HCT116 (cell line): ENCODE data around the gene TNFRSF12A. TPM values are rescaled to one million over a fixed set of nuclear protein-coding genes. Genes with fewer than 3 reads are reported as not detected.
A peak's percentile ranks its signal among the peaks of the same experiment; 100 is the strongest.

Experiments
- ATAC-seq: fragments of 200-7000 bp; cut with Tn5 transposase; 2 replicates; pipeline ENCODE4 v1.9.1; 2020; ENCODE audit warnings: mild to moderate bottlenecking, moderate library complexity
- BruUV-seq: library from RNA; stranded (reverse); fragments of 400-500 nt; replicated peaks from 2 replicates; lab custom pipeline; 2021; lab: Mats Ljungman, UMichigan
- CTCF ChIA-PET: fragments of 300-600 bp; sonication (Branson Sonifier 250); formaldehyde crosslinking; loops from one replicate; lab custom pipeline; 2021; ENCODE audit warnings: antibody characterized with exemption; lab: Charles Lee
- POLR2A ChIA-PET: fragments of 300-600, 350-600 bp; sonication (Branson Sonifier 250); formaldehyde crosslinking; loops from one replicate; lab custom pipeline; 2021; ENCODE audit warnings: antibody characterized with exemption; lab: Charles Lee
- RAD21 ChIA-PET, 2 experiments: fragments of 300-600 bp; sonication (Branson Sonifier 250); formaldehyde crosslinking; loops; one replicate each; lab custom pipeline; 2023; ENCODE audit warnings: low total read pairs in 2 of 2; ENCODE audit not compliant: uncharacterized antibody in 2 of 2, unreplicated experiment in 2 of 2, low non-redundant PET in 1 of 2; lab: Charles Lee
- DNase-seq: peaks from one replicate; pipeline ENCODE4 v3.0.0-alpha.2; 2010; ENCODE audit warnings: low read depth, low spot score
- H2AFZ ChIP-seq: fragments of 200-600 bp; shearing (Covaris generic), sonication (generic); 2 replicates; pipeline ENCODE4 v1.6.1; 2017; ENCODE audit warnings: low read depth, mixed run types, mixed read lengths, antibody characterized with exemption, low read length; ENCODE audit not compliant: poor library complexity, severe bottlenecking
- H3K27ac ChIP-seq: 2 replicates; pipeline ENCODE4 v1.5.1; 2012; ENCODE audit warnings: low read depth, low read length
- H3K27me3 ChIP-seq: fragments of 200-600 bp; sonication (generic); 2 replicates; pipeline ENCODE4 v1.6.1; 2016; ENCODE audit warnings: mixed run types, low read length, mixed read lengths; ENCODE audit not compliant: insufficient read depth
- H3K36me3 ChIP-seq, 2 experiments: fragments of 200-500 bp in 1 of 2; fragments of 200-600 bp in 1 of 2; sonication (Bioruptor generic) in 1 of 2; sonication (generic) in 1 of 2; 2 replicates each; pipeline versions ENCODE4 v1.5.1 to v1.6.1; 2014 to 2016; ENCODE audit warnings: low read length in 2 of 2, inconsistent platforms in 1 of 2, mixed read lengths in 1 of 2, mixed run types in 1 of 2; ENCODE audit not compliant: insufficient read depth in 2 of 2, control insufficient read depth in 1 of 2
- H3K4me1 ChIP-seq, 2 experiments: fragments of 200-600 bp in 1 of 2; sonication (generic) in 1 of 2; 2 replicates each; pipeline versions ENCODE4 v1.5.1 to v1.6.1; 2012 to 2017; ENCODE audit warnings: low read length in 2 of 2, inconsistent platforms in 1 of 2, mild to moderate bottlenecking in 1 of 2, mixed read lengths in 1 of 2, mixed run types in 1 of 2, moderate library complexity in 1 of 2; ENCODE audit not compliant: insufficient read depth in 2 of 2, control insufficient read depth in 1 of 2
- H3K4me2 ChIP-seq: fragments of 200-600 bp; sonication (generic); 2 replicates; pipeline ENCODE4 v1.6.1; 2017; ENCODE audit warnings: mixed run types, low read length, mixed read lengths
- H3K4me3 ChIP-seq, 2 experiments: fragments of 200-600 bp in 1 of 2; sonication (generic) in 1 of 2; replicated peaks in 1 of 2; 2 replicates each; pipeline ENCODE4 v1.5.1; 2011 to 2016; ENCODE audit warnings: low read length in 2 of 2, control low read depth in 1 of 2, low read depth in 1 of 2, mild to moderate bottlenecking in 1 of 2, mixed read lengths in 1 of 2, mixed run types in 1 of 2
- H3K79me2 ChIP-seq: fragments of 200-600 bp; sonication (generic); 2 replicates; pipeline ENCODE4 v1.6.1; 2017; ENCODE audit warnings: mild to moderate bottlenecking, mixed run types, low read length, moderate library complexity, mixed read lengths; ENCODE audit not compliant: insufficient read depth
- H3K9ac ChIP-seq: fragments of 200-600 bp; sonication (generic); 2 replicates; pipeline ENCODE4 v1.6.1; 2016; ENCODE audit warnings: low read length, mixed read lengths
- H3K9me2 ChIP-seq: fragments of 200-600 bp; sonication (generic), shearing (Covaris generic); 2 replicates; pipeline ENCODE4 v1.6.1; 2017; ENCODE audit warnings: mixed run types, mild to moderate bottlenecking, moderate library complexity; ENCODE audit not compliant: insufficient read depth
- H3K9me3 ChIP-seq, 2 experiments: fragments of 200-500 bp in 1 of 2; fragments of 200-600 bp in 1 of 2; sonication (Bioruptor generic) in 1 of 2; sonication (generic) in 1 of 2; 2 replicates each; pipeline ENCODE4 v1.6.1; 2014 to 2017; ENCODE audit warnings: low read length in 2 of 2, mixed read lengths in 2 of 2, inconsistent platforms in 1 of 2, low read depth in 1 of 2, mild to moderate bottlenecking in 1 of 2, mixed run types in 1 of 2, moderate library complexity in 1 of 2; ENCODE audit not compliant: control insufficient read depth in 1 of 2, insufficient read depth in 1 of 2
- H4K20me1 ChIP-seq: fragments of 200-600 bp; sonication (generic), shearing (Covaris generic); 2 replicates; pipeline ENCODE4 v1.6.1; 2017; ENCODE audit warnings: mixed run types, mild to moderate bottlenecking, moderate library complexity; ENCODE audit not compliant: insufficient read depth
- CBX3 ChIP-seq: IDR thresholded peaks from 2 replicates; pipeline ENCODE4 v1.6.1; 2012; ENCODE audit warnings: low read depth
- CEBPB ChIP-seq: IDR thresholded peaks from 2 replicates; pipeline ENCODE4 v1.6.1; 2012; ENCODE audit warnings: low read depth
- EGR1 ChIP-seq: IDR thresholded peaks from 2 replicates; pipeline ENCODE4 v1.6.1; 2012; ENCODE audit warnings: low read depth
- ELF1 ChIP-seq: IDR thresholded peaks from 2 replicates; pipeline ENCODE4 v1.6.1; 2012; ENCODE audit warnings: low read depth, borderline replicate concordance
- EZH2 ChIP-seq: fragments of 200-600 bp; sonication (generic); IDR thresholded peaks from 2 replicates; pipeline ENCODE4 v1.6.1; 2017; ENCODE audit warnings: antibody characterized with exemption, mixed run types
- EZH2phosphoT487 ChIP-seq: fragments of 200-600 bp; IDR thresholded peaks from 2 replicates; pipeline ENCODE4 v1.6.1; 2018; ENCODE audit warnings: antibody characterized with exemption, borderline replicate concordance
- FOSL1 ChIP-seq: IDR thresholded peaks from 2 replicates; pipeline ENCODE4 v1.6.1; 2012; ENCODE audit warnings: low read depth
- JUND ChIP-seq: IDR thresholded peaks from 2 replicates; pipeline ENCODE4 v1.6.1; 2012
- POLR2A ChIP-seq: IDR thresholded peaks from 2 replicates; pipeline ENCODE4 v1.7.0; 2011; ENCODE audit warnings: borderline replicate concordance; ENCODE audit not compliant: insufficient read depth, insufficient read length; ENCODE audit errors: extremely low read depth
- POLR2AphosphoS5 ChIP-seq: IDR thresholded peaks from 2 replicates; pipeline ENCODE4 v1.6.1; 2011; ENCODE audit warnings: mild to moderate bottlenecking, low read depth, low read length, moderate library complexity
- RAD21 ChIP-seq: IDR thresholded peaks from 2 replicates; pipeline ENCODE4 v1.6.1; 2012; ENCODE audit warnings: low read depth, mild to moderate bottlenecking
- SIN3A ChIP-seq: IDR thresholded peaks from 2 replicates; pipeline ENCODE4 v1.6.1; 2012; ENCODE audit warnings: low read depth
- SP1 ChIP-seq: IDR thresholded peaks from 2 replicates; pipeline ENCODE4 v1.6.1; 2012; ENCODE audit warnings: low read depth
- SRF ChIP-seq: IDR thresholded peaks from 2 replicates; pipeline ENCODE4 v1.6.1; 2012; ENCODE audit warnings: low read depth
- TCF7L2 ChIP-seq: IDR thresholded peaks from 2 replicates; pipeline ENCODE4 v1.7.0; 2011; ENCODE audit warnings: borderline replicate concordance, inconsistent platforms; ENCODE audit not compliant: insufficient read depth, insufficient read length; ENCODE audit errors: extremely low read depth
- YY1 ChIP-seq: IDR thresholded peaks from 2 replicates; pipeline ENCODE4 v1.6.1; 2011; ENCODE audit warnings: low read length, low read depth, moderate library complexity, mild to moderate bottlenecking; ENCODE audit not compliant: insufficient replicate concordance; ENCODE audit errors: extremely low read depth
- ZFX ChIP-seq: fragments of 450-650 bp; IDR thresholded peaks from 2 replicates; pipeline ENCODE4 v1.6.1; 2017
- ZNF274 ChIP-seq: fragments of 200-500 bp; sonication (Bioruptor generic); IDR thresholded peaks from 2 replicates; pipeline ENCODE4 v1.6.1; 2014; ENCODE audit warnings: mild to moderate bottlenecking, low read depth, low read length, inconsistent platforms
- intact Hi-C: fragments of 100-400 bp; cut with micrococcal nuclease; formaldehyde crosslinking; loops from 2 replicates; pipeline ENCODE4 v1.10.0; 2022
- total RNA-seq: library from RNA; stranded (reverse); gene quantifications from one replicate; pipeline ENCODE4 v1.2.1, GENCODE V29; 2021; ENCODE audit not compliant: unreplicated experiment
- TF ChIP-seq, protein P1 (sequence below): IDR thresholded peaks from 2 replicates; pipeline ENCODE4 v1.6.1; 2012
- TF ChIP-seq, protein P2 (sequence below): IDR thresholded peaks from 2 replicates; pipeline ENCODE4 v1.6.1; 2012
- TF ChIP-seq, protein P3 (sequence below), 3 experiments: fragments of 200-600 bp in 1 of 3; sonication (generic) in 1 of 3; IDR thresholded peaks in 2 of 3; conservative IDR thresholded peaks in 1 of 3; 2 replicates each; pipeline ENCODE4 v1.5.1; 2012 to 2017; ENCODE audit warnings: low read depth in 2 of 3, low read length in 2 of 3, antibody characterized with exemption in 1 of 3, borderline replicate concordance in 1 of 3, control low read depth in 1 of 3, mild to moderate bottlenecking in 1 of 3, mixed read lengths in 1 of 3, mixed run types in 1 of 3, moderate library complexity in 1 of 3; ENCODE audit not compliant: insufficient read depth in 1 of 3
- TF ChIP-seq, protein P4 (sequence below): IDR thresholded peaks from 2 replicates; pipeline ENCODE4 v1.6.1; 2012; ENCODE audit warnings: low read depth

TNFRSF12A gene
- total RNA-seq, 1 experiment from 2014 or later: 188 TPM

DNA sequence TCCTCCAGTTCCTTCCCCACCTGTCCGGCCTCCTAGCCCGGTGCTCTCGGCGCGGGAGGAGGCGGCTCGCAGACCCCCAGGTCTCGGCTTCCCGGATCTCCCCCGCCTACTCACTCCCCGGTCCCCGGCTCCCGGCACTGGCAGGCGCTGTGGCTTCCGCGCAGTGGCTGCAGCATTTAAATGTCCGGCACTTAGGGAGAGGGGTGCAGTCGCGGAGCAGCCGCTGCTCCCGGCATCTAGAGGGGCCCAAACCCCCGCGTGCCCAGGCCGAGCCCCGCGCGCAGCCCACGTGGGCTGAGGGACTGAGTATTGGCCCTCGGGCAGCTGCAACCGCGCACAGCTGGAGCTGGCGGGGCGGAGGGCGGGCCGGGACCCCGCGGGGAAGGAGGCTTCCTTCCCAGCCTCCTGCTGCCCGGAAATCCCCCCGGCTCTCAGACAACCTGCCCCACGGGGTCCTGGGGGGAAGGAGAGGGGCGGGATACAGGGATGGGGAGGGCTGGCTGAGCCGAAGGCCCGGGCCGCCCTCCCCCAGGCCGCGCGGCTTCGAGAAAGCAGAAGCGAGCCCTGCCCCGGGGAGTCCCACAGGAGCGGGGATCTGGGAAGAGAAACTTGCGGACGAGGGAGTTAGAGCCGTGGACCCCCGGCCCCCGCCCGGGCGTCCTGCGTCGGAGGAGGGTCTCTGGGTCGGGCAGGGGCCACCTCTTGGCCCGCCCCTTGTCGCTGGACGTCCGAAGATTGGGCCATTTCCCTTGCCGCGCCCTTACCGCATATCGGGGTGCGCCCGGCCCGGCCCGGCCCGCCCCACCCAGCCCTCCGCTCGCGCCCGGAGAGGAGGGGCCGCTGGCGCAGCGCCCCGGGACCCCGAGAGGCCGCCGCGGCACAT, 25.8 kb downstream of the TNFRSF12A start, which contains the start of gene MMP25:
Gene MMP25 (plus strand): TSS at position 804 of the 883 bp plus-strand sequence. CDS start 357 bp downstream, outside the sequence.
- no peaks in the 10 kb centered on the region for H3K79me2 ChIP-seq
- H3K9me3 ChIP-seq: no peaks in the 10 kb centered on the region
- peak within 1 kb of the TSS; percentile 9 for H2AFZ ChIP-seq
- POLR2A ChIA-PET: interaction anchor here (1.0 kb wide), 1 partner anchor 25 kb away, joined by 3 read pairs; no protein-coding TSS in a partner anchor
- TF ChIP-seq SRF: no peak
- no peak for TF ChIP-seq YY1
- TF ChIP-seq, protein P1, sequence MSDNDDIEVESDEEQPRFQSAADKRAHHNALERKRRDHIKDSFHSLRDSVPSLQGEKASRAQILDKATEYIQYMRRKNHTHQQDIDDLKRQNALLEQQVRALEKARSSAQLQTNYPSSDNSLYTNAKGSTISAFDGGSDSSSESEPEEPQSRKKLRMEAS: peak; percentile 68; the same call in 1 of the 2 replicates
- TF ChIP-seq ZFX: peak; percentile 54; the same call in 1 of the 2 replicates
- no peak for TF ChIP-seq POLR2A
- TF ChIP-seq, protein P2, sequence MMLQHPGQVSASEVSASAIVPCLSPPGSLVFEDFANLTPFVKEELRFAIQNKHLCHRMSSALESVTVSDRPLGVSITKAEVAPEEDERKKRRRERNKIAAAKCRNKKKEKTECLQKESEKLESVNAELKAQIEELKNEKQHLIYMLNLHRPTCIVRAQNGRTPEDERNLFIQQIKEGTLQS: no peak
- no peak for TF ChIP-seq CBX3
- no peak for TF ChIP-seq RAD21
- TF ChIP-seq, protein P3, sequence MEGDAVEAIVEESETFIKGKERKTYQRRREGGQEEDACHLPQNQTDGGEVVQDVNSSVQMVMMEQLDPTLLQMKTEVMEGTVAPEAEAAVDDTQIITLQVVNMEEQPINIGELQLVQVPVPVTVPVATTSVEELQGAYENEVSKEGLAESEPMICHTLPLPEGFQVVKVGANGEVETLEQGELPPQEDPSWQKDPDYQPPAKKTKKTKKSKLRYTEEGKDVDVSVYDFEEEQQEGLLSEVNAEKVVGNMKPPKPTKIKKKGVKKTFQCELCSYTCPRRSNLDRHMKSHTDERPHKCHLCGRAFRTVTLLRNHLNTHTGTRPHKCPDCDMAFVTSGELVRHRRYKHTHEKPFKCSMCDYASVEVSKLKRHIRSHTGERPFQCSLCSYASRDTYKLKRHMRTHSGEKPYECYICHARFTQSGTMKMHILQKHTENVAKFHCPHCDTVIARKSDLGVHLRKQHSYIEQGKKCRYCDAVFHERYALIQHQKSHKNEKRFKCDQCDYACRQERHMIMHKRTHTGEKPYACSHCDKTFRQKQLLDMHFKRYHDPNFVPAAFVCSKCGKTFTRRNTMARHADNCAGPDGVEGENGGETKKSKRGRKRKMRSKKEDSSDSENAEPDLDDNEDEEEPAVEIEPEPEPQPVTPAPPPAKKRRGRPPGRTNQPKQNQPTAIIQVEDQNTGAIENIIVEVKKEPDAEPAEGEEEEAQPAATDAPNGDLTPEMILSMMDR (IDR thresholded peaks at IDR 0.05 in 2 of 3, conservative IDR thresholded peaks at IDR 0.05 in 1 of 3; ENCODE audit: borderline replicate concordance in 1 of 3, insufficient read depth in 1 of 3, low read depth in 2 of 3, low read length in 2 of 3): no peak
- TF ChIP-seq, protein P4, sequence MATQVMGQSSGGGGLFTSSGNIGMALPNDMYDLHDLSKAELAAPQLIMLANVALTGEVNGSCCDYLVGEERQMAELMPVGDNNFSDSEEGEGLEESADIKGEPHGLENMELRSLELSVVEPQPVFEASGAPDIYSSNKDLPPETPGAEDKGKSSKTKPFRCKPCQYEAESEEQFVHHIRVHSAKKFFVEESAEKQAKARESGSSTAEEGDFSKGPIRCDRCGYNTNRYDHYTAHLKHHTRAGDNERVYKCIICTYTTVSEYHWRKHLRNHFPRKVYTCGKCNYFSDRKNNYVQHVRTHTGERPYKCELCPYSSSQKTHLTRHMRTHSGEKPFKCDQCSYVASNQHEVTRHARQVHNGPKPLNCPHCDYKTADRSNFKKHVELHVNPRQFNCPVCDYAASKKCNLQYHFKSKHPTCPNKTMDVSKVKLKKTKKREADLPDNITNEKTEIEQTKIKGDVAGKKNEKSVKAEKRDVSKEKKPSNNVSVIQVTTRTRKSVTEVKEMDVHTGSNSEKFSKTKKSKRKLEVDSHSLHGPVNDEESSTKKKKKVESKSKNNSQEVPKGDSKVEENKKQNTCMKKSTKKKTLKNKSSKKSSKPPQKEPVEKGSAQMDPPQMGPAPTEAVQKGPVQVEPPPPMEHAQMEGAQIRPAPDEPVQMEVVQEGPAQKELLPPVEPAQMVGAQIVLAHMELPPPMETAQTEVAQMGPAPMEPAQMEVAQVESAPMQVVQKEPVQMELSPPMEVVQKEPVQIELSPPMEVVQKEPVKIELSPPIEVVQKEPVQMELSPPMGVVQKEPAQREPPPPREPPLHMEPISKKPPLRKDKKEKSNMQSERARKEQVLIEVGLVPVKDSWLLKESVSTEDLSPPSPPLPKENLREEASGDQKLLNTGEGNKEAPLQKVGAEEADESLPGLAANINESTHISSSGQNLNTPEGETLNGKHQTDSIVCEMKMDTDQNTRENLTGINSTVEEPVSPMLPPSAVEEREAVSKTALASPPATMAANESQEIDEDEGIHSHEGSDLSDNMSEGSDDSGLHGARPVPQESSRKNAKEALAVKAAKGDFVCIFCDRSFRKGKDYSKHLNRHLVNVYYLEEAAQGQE: no peak
- no peak for TF ChIP-seq ZNF274
- TF ChIP-seq SP1: no peak
- TF ChIP-seq SIN3A: no peak
- no peak for TF ChIP-seq TCF7L2
- TF ChIP-seq EZH2phosphoT487: no peak
- TF ChIP-seq FOSL1: no peak
- no peak for TF ChIP-seq JUND
- no peak for TF ChIP-seq EZH2
- no peak for TF ChIP-seq CEBPB
- peak; percentile 51; the same call in 1 of the 2 replicates for TF ChIP-seq POLR2AphosphoS5
- TF ChIP-seq EGR1: no peak
- TF ChIP-seq ELF1: no peak
- ATAC-seq (peak; percentile 65), DNase-seq (no peak)
- RAD21 ChIA-PET: no interaction called here
- H3K4me1 ChIP-seq: peaks cover 10 to 56% of the 10 kb centered on the region in 2 experiments
- no peaks in the 10 kb centered on the region for H3K9me2 ChIP-seq
- peak within 1 kb of the TSS; percentile 52; the same call in 1 of the 2 replicates for H3K27ac ChIP-seq
- intact Hi-C loops: no loop called here
- H4K20me1 ChIP-seq: no peaks in the 10 kb centered on the region
- no TSS peak for BruUV-seq
- H3K4me2 ChIP-seq: peak within 1 kb of the TSS; percentile 99
- H3K4me3 ChIP-seq: peak within 1 kb of the TSS; percentile 56 to 79
- peak within 1 kb of the TSS; percentile 81 for H3K9ac ChIP-seq
- CTCF ChIA-PET: interaction anchor here (2.0 kb wide), 1 partner anchor 15 kb away, joined by 10 read pairs; no protein-coding TSS in a partner anchor
- H3K27me3 ChIP-seq: no peaks in the 10 kb centered on the region
- H3K36me3 ChIP-seq: no peaks in the 10 kb centered on the region
